UCSD-AML1 (cell line): ENCODE measurements around the gene KLF3.

ENCODE experiments used
- DNase-seq: peaks from one replicate; lab custom pipeline; 2025; ENCODE audit not compliant: unreplicated experiment; lab: John Stamatoyannopoulos, UW

The KLF3 gene

DNA sequence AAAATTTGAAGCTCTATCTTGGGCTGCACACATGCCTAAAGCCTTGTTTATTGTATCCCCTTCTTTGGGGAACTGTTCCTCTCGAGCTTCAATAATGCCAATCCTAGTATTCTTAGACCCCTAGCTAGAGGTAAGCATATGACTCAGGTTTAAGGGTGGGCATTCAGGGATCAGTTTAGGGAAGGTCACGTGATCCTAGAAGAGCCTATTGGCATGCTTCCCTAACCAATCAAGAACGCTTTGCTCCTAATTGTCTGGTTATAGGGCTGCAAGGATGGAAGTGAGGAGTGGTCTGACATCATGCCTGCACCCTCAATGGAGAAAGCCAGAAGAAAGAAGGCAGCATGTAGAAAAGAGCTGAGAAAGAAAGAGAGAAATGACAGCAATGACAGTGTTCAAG is 71.9 kb downstream of the KLF3 start:
- no peak for DNase-seq

DNA sequence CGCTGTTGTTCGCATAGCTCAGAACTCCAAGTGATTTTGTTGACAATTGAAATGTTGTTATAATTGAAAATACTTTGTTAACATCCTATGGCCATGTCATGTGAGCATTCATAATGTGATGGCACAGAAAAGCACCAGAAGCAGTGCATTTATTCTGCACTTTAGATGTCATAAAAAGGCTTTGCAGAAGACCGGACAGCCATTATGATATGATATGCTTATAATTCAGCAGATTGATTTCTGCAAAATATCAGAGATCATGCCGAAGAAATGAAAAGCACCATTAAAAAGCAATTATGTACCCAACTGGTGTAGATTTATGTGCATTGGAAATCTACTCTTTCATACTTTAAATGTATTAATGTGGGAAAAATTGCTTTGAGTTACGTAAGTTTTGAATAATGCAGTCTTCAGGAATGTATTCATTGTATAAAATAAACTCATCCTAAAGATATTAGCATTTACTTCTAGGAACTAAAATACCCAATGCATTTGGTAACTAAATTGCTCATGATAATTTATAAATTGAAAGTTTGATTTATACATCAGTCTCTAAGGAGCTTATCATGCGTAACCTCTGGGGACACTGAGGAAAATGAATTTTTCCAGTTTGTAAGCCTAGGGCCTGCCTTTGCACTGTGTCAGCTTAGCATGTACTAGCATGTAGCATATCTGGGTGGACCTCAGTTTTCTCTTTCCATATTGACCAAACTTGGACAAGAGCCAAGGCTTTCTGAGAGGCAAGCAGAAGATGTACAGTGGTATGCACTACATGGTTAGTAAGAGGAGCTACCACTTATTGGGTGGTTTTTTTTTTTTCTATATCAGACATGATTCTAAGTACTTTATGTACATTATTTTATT is 75.2 kb downstream of the KLF3 start:
- no peak for DNase-seq

DNA sequence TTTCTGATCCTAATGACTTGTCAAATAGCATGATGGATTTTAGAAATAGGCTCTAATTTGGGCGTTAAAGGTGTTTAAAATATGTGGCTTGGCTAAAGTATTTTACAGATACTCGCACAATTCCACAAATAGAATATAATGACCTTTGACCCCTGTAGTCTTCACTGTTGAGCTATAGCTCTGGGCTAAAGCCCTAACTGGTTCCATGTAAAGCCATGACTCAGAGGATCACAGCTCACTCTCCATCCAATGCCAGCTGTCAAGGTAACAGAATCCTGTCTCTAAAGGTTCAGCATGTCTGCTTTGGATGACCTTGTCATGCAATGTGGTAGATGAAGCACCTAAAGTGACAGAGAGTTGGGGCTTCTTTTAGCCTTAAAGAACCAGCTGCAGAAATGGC is 76.3 kb downstream of the KLF3 start:
- DNase-seq: no peak

DNA sequence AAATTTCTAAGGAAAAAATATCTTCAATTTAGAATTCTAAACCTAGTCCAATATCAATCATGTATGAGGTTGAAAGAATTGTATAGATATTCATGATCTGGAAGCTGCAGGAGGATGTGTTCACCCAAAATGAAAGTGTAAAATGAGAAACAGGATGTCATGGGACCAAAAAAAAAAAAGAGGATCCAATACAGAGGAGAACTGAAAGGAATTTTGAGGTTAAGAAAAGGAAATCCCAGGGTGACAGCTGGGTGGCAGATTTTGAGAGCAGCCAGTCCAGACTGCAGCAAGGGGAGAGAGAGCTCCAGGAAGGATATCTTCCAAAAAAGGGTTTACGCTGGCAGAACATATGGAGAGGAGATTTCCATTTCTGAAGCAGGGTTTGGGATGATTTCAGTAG is 79.9 kb downstream of the KLF3 start:
- DNase-seq: peak; percentile 27

DNA sequence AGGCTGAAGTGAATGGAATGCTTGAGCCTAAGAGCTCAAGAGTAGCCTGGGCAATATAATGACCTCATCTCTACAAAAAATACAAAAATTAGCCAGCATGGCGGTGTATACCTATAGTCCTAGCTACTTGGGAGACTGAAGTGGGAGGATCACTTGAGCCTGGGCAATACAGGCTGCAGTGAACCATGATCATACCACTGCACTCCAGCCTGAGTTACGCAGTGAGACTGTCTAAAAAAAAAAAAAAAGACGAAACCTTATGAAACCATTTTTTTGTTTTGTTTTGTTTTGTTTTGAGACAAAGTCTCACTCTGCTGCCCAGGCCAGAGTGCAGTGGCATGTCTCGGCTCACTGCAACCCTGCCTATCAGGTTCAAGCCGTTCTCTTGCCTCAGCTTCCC is 81.9 kb downstream of the KLF3 start:
- no peak for DNase-seq

DNA sequence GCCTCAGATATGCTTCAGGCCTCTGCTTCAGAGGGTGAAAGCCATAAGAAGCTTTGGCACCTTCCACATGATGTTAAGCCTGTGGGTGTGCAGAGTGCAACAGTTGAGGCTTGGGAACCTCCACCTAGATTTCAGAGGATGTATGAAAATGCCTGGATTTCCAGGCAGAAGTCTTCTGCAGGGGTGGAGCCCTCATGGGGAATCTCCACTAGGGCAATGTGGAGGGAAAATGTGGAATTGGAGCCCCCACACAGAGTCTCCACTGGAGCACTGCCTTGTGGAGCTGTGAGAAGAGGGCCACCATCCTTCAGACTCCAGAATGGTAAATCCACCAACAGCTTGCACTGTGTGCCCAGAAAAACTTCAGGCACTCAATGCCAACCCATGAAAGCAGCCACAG is 83.6 kb downstream of the KLF3 start:
- no peak for DNase-seq

DNA sequence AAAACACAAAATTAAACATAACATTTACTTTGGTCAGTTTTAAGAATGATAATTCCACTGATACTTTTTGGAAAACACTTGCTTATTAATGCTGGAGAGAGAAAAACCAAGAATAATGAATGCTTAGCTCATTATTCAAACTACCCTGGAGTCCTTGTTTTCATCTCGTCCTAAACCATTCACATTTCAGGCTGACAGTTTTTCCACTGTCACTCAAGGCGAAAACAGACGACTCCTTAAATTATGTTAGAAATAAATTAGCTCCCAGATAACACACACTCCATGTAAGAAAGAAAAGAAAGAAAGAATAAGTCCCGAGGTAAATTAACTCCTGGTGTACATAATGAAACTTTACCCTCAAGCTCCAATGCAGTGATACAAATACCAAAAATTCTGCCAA is 85.3 kb downstream of the KLF3 start:
- DNase-seq: no peak
